HepG2 (cell line): Measurements from ENCODE around the gene EFCAB8.

Experiments
- CHCHD3 ChIP-seq: sonication (generic); formaldehyde crosslinking; IDR thresholded peaks from 2 replicates; pipeline ENCODE4 v1.8.0; 2022; ENCODE audit warnings: mild to moderate bottlenecking, missing genetic modification reagents, moderate library complexity
- ETV6 ChIP-seq: sonication (generic); formaldehyde crosslinking; conservative IDR thresholded peaks from 2 replicates; pipeline ENCODE4 v1.4.0; 2020; ENCODE audit warnings: missing genetic modification reagents
- GTF2F1 ChIP-seq: fragments of 150-350 bp; IDR thresholded peaks from 2 replicates; pipeline ENCODE4 v1.6.1; 2014; ENCODE audit warnings: low read length
- KDM5B ChIP-seq: sonication (generic); formaldehyde crosslinking; IDR thresholded peaks from 2 replicates; pipeline ENCODE4 v1.4.0; 2020; ENCODE audit warnings: missing genetic modification reagents, mild to moderate bottlenecking, borderline replicate concordance
- NCOA1 ChIP-seq: sonication (generic); formaldehyde crosslinking; IDR thresholded peaks from 2 replicates; pipeline ENCODE4 v1.9.0; 2021; ENCODE audit warnings: missing genetic modification reagents
- NFE2L2 ChIP-seq: fragments of 150-350 bp; IDR thresholded peaks from 2 replicates; pipeline ENCODE4 v1.6.1; 2014; ENCODE audit warnings: low read length
- POLR2A ChIP-seq, 2 experiments: IDR thresholded peaks; 2 replicates each; pipeline ENCODE4 v1.6.1; 2011; ENCODE audit warnings: low read depth in 2 of 2, low read length in 2 of 2, mild to moderate bottlenecking in 1 of 2, moderate library complexity in 1 of 2; ENCODE audit not compliant: insufficient read depth in 1 of 2
- POLR2AphosphoS5 ChIP-seq: IDR thresholded peaks from 2 replicates; pipeline ENCODE4 v1.6.1; 2012; ENCODE audit warnings: low read depth, low read length
- RFX5 ChIP-seq: IDR thresholded peaks from 2 replicates; pipeline ENCODE4 v1.6.1; 2011; ENCODE audit warnings: low read depth, low read length, improper control_type of control experiment
- TF ChIP-seq, protein P1 (sequence below): sonication (generic); formaldehyde crosslinking; IDR thresholded peaks from 2 replicates; pipeline ENCODE4 v1.5.0; 2020; ENCODE audit warnings: mild to moderate bottlenecking, missing genetic modification reagents
- TF ChIP-seq, protein P2 (sequence below): sonication (generic); formaldehyde crosslinking; IDR thresholded peaks from 2 replicates; pipeline ENCODE4 v1.5.0; 2020; ENCODE audit warnings: mild to moderate bottlenecking, missing genetic modification reagents, moderate library complexity

DNA sequence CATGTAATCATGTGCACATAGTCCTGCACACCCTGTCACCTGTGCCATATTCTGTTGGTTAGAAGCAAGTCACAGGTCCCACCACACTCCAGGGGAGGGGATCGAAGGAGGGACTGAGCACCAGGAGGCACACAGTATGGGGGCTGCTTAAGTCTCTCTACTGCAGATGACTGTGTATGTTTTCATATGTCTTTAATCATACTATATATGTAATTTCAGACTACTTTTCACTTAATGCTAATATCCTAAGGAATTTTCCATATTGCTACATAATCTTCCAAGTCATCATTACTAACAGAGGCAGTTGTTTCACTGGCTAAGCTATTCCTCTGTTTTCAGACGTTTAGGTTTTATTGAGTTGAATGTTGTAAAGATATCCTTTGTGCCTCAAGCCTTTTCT is 10.8 kb downstream of the EFCAB8 start:
- TF ChIP-seq, protein P1, sequence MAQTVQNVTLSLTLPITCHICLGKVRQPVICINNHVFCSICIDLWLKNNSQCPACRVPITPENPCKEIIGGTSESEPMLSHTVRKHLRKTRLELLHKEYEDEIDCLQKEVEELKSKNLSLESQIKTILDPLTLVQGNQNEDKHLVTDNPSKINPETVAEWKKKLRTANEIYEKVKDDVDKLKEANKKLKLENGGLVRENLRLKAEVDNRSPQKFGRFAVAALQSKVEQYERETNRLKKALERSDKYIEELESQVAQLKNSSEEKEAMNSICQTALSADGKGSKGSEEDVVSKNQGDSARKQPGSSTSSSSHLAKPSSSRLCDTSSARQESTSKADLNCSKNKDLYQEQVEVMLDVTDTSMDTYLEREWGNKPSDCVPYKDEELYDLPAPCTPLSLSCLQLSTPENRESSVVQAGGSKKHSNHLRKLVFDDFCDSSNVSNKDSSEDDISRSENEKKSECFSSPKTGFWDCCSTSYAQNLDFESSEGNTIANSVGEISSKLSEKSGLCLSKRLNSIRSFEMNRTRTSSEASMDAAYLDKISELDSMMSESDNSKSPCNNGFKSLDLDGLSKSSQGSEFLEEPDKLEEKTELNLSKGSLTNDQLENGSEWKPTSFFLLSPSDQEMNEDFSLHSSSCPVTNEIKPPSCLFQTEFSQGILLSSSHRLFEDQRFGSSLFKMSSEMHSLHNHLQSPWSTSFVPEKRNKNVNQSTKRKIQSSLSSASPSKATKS (CRISPR knock-in tag) = no peak
- TF ChIP-seq GTF2F1 = no peak
- no peak for TF ChIP-seq NFE2L2
- no peak for TF ChIP-seq RFX5
- TF ChIP-seq NCOA1 (CRISPR knock-in tag) = no peak
- TF ChIP-seq POLR2A (IDR thresholded peaks at IDR 0.05; ENCODE audit: insufficient read depth in 1 of 2, low read depth in 2 of 2, low read length in 2 of 2) = no peak
- no peak for TF ChIP-seq POLR2AphosphoS5
- no peak for TF ChIP-seq KDM5B (CRISPR knock-in tag)
- TF ChIP-seq, protein P2, sequence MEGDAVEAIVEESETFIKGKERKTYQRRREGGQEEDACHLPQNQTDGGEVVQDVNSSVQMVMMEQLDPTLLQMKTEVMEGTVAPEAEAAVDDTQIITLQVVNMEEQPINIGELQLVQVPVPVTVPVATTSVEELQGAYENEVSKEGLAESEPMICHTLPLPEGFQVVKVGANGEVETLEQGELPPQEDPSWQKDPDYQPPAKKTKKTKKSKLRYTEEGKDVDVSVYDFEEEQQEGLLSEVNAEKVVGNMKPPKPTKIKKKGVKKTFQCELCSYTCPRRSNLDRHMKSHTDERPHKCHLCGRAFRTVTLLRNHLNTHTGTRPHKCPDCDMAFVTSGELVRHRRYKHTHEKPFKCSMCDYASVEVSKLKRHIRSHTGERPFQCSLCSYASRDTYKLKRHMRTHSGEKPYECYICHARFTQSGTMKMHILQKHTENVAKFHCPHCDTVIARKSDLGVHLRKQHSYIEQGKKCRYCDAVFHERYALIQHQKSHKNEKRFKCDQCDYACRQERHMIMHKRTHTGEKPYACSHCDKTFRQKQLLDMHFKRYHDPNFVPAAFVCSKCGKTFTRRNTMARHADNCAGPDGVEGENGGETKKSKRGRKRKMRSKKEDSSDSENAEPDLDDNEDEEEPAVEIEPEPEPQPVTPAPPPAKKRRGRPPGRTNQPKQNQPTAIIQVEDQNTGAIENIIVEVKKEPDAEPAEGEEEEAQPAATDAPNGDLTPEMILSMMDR (CRISPR knock-in tag) = no peak
- no peak for TF ChIP-seq ETV6 (CRISPR knock-in tag)
- no peak for TF ChIP-seq CHCHD3 (CRISPR knock-in tag)
